A549 (cell line): ENCODE results near the gene MAL. TPM values are rescaled to one million over a fixed set of nuclear protein-coding genes. Genes with fewer than 3 reads are reported as not detected.

Experiments used
- ATAC-seq, 2 experiments: fragments of 200-7000 bp in 1 of 2; fragments of >200 bp in 1 of 2; cut with Nextera tagmentation in 1 of 2; cut with Tn5 transposase in 1 of 2; 3 replicates each; pipeline versions ENCODE4 v1.8.0 to v1.9.1; 2018 to 2020; ENCODE audit warnings: mild to moderate bottlenecking in 1 of 2, moderate library complexity in 1 of 2
- CTCF ChIA-PET: fragments of 300-600 bp; sonication (Branson Sonifier 250); formaldehyde crosslinking; extraction: SDS; loops from one replicate; lab custom pipeline; 2021; ENCODE audit warnings: antibody characterized with exemption, inconsistent platforms; lab: Yijun Ruan, JAX
- POLR2A ChIA-PET: fragments of 350-600 bp; formaldehyde crosslinking; extraction: SDS; loops from one replicate; lab custom pipeline; 2021; ENCODE audit warnings: antibody characterized with exemption, inconsistent platforms; lab: Yijun Ruan, JAX
- DNase-seq, 2 experiments: peaks; one replicate each; pipeline versions ENCODE4 v3.0.0 to v3.0.0-alpha.2; 2011 to 2016; ENCODE audit warnings: low read depth in 1 of 2, low spot score in 1 of 2
- FAIRE-seq: peaks from 2 replicates; lab custom pipeline; 2011; peaks lifted over from hg19 to GRCh38; lab: Jason Lieb, UNC
- H3K27ac ChIP-seq, 2 experiments: fragments of >200 bp; sonication (Bioruptor Twin); formaldehyde crosslinking; 3 replicates each; pipeline ENCODE4 v1.5.1; 2016 to 2017
- H3K4me1 ChIP-seq: fragments of >200 bp; sonication (Bioruptor Twin); formaldehyde crosslinking; 3 replicates; pipeline ENCODE4 v1.6.1; 2016
- H3K4me2 ChIP-seq: fragments of >200 bp; sonication (Bioruptor Twin); formaldehyde crosslinking; 3 replicates; pipeline ENCODE4 v1.6.1; 2016
- H3K4me3 ChIP-seq: fragments of >200 bp; sonication (Bioruptor Twin); formaldehyde crosslinking; 3 replicates; pipeline ENCODE4 v1.5.1; 2016
- H3K9me3 ChIP-seq: fragments of >200 bp; sonication (Bioruptor Twin); formaldehyde crosslinking; 3 replicates; pipeline ENCODE4 v1.6.1; 2016
- BCL3 ChIP-seq: fragments of >200 bp; sonication (Bioruptor Twin); formaldehyde crosslinking; IDR thresholded peaks from 3 replicates; pipeline ENCODE4 v1.6.1; 2016
- BHLHE40 ChIP-seq: IDR thresholded peaks from 2 replicates; pipeline ENCODE4 v1.6.1; 2012; ENCODE audit warnings: low read depth, low read length, inconsistent platforms
- ELK1 ChIP-seq: fragments of 150-350 bp; IDR thresholded peaks from 2 replicates; pipeline ENCODE4 v1.6.1; 2014; ENCODE audit warnings: low read depth, mild to moderate bottlenecking, low read length
- EP300 ChIP-seq, 2 experiments: fragments of >200 bp; sonication (Bioruptor Twin); formaldehyde crosslinking; IDR thresholded peaks; 2 replicates in 1 of 2; 3 replicates in 1 of 2; pipeline ENCODE4 v1.6.1; 2016 to 2017
- FOSL2 ChIP-seq, 2 experiments: fragments of 450-650 bp in 1 of 2; fragments of >200 bp in 1 of 2; sonication (Bioruptor Twin) in 1 of 2; formaldehyde crosslinking; IDR thresholded peaks; 2 replicates each; pipeline versions ENCODE4 v1.5.0 to v1.6.1; 2016 to 2020; ENCODE audit warnings: mild to moderate bottlenecking in 1 of 2, moderate library complexity in 1 of 2
- GATA3 ChIP-seq: IDR thresholded peaks from 2 replicates; pipeline ENCODE4 v1.6.1; 2012; ENCODE audit warnings: borderline replicate concordance
- HDAC2 ChIP-seq: fragments of 200-600 bp; sonication (generic); IDR thresholded peaks from 2 replicates; pipeline ENCODE4 v1.6.1; 2016
- HEYL ChIP-seq: fragments of 250-450 bp; sonication (Bioruptor Pico); IDR thresholded peaks from 2 replicates; pipeline ENCODE4 v1.8.0; 2021; ENCODE audit warnings: mild to moderate bottlenecking, moderate library complexity
- HMGXB4 ChIP-seq: fragments of 250-450 bp; sonication (Bioruptor Pico); IDR thresholded peaks from 2 replicates; pipeline ENCODE4 v1.5.0; 2021; ENCODE audit warnings: mild to moderate bottlenecking, moderate library complexity, borderline replicate concordance
- HOXB13 ChIP-seq: fragments of 250-450 bp; sonication (Bioruptor Pico); IDR thresholded peaks from 2 replicates; pipeline ENCODE4 v1.5.0; 2020; ENCODE audit warnings: low read depth, mild to moderate bottlenecking, moderate library complexity
- JUN ChIP-seq, 2 experiments: fragments of >200 bp; sonication (Bioruptor Twin); formaldehyde crosslinking; IDR thresholded peaks; 2 replicates in 1 of 2; 3 replicates in 1 of 2; pipeline ENCODE4 v1.6.1; 2016 to 2017
- JUNB ChIP-seq: fragments of >200 bp; sonication (Bioruptor Twin); formaldehyde crosslinking; IDR thresholded peaks from 2 replicates; pipeline ENCODE4 v1.6.1; 2016
- MAFK ChIP-seq: fragments of 450-650 bp; IDR thresholded peaks from 2 replicates; pipeline ENCODE4 v1.6.1; 2014; ENCODE audit not compliant: partially characterized antibody
- MAX ChIP-seq: IDR thresholded peaks from 2 replicates; pipeline ENCODE4 v1.6.1; 2012
- MAZ ChIP-seq: fragments of 150-350 bp; IDR thresholded peaks from 2 replicates; pipeline ENCODE4 v1.6.1; 2014; ENCODE audit warnings: antibody characterized with exemption, low read depth, low read length, borderline replicate concordance
- NPAS2 ChIP-seq: fragments of 250-450 bp; sonication (Bioruptor Pico); IDR thresholded peaks from 2 replicates; pipeline ENCODE4 v1.8.0; 2022; ENCODE audit warnings: mild to moderate bottlenecking, moderate library complexity, borderline replicate concordance
- NR3C1 ChIP-seq: fragments of >200 bp; sonication (Bioruptor Twin); formaldehyde crosslinking; IDR thresholded peaks from 3 replicates; pipeline ENCODE4 v1.6.1; 2017
- POLR2AphosphoS2 ChIP-seq: conservative IDR thresholded peaks from 2 replicates; pipeline ENCODE4 v1.6.1; 2012; ENCODE audit warnings: low read length, improper control_type of control experiment, inconsistent platforms
- RAD21 ChIP-seq, 2 experiments: fragments of >200 bp in 1 of 2; sonication (Bioruptor Twin) in 1 of 2; formaldehyde crosslinking in 1 of 2; IDR thresholded peaks in 1 of 2; conservative IDR thresholded peaks in 1 of 2; 2 replicates in 1 of 2; 3 replicates in 1 of 2; pipeline ENCODE4 v1.6.1; 2012 to 2018; ENCODE audit warnings: inconsistent platforms in 1 of 2
- RNF2 ChIP-seq: fragments of 200-600 bp; sonication (generic); IDR thresholded peaks from 2 replicates; pipeline ENCODE4 v1.6.1; 2016; ENCODE audit warnings: low read depth, mild to moderate bottlenecking, antibody characterized with exemption, moderate library complexity, borderline replicate concordance
- SREBF2 ChIP-seq: fragments of 450-650 bp; IDR thresholded peaks from 2 replicates; pipeline ENCODE4 v1.6.1; 2014; ENCODE audit warnings: mild to moderate bottlenecking, moderate library complexity
- USF2 ChIP-seq: fragments of 450-650 bp; IDR thresholded peaks from 2 replicates; pipeline ENCODE4 v1.6.1; 2014; ENCODE audit warnings: antibody characterized with exemption
- ZFP36 ChIP-seq: fragments of 450-650 bp; IDR thresholded peaks from 2 replicates; pipeline ENCODE4 v1.6.1; 2014; ENCODE audit warnings: borderline replicate concordance; ENCODE audit not compliant: partially characterized antibody
- ZNF302 ChIP-seq: fragments of 250-450 bp; sonication (Bioruptor Pico); IDR thresholded peaks from 2 replicates; pipeline ENCODE4 v1.9.0; 2021; ENCODE audit warnings: inconsistent platforms, mild to moderate bottlenecking, moderate library complexity
- WGBS: methylation state at CpG from one replicate; pipeline ENCODE4 v1.1.6; 2017; ENCODE audit errors: missing lambda C conversion rate; 5-methylcytosine and 5-hydroxymethylcytosine counted together
- polyA plus RNA-seq, 4 experiments: library from polyadenylated mRNA; depleted of rRNA in 3 of 4; stranded (reverse); fragments of >200 nt; fragmentation: RNase III in 1 of 4; extraction: RNeasy Plus Mini Kit Qiagen cat#74134 plus additional on column Dnase treatment in 1 of 4; gene quantifications; 2 replicates in 3 of 4; 3 replicates in 1 of 4; pipeline ENCODE4 v1.2.3, GENCODE V29; 2011 to 2017
- TF ChIP-seq, protein P1 (sequence below): fragments of 250-450 bp; sonication (Bioruptor Pico); IDR thresholded peaks from 2 replicates; pipeline ENCODE4 v1.5.0; 2020; ENCODE audit warnings: low read depth, mild to moderate bottlenecking, moderate library complexity
- TF ChIP-seq, protein P2 (sequence below): fragments of >200 bp; sonication (Bioruptor Twin); formaldehyde crosslinking; IDR thresholded peaks from 2 replicates; pipeline ENCODE4 v1.6.1; 2016
- TF ChIP-seq, protein P3 (sequence below): IDR thresholded peaks from 2 replicates; pipeline ENCODE4 v1.6.1; 2012; ENCODE audit warnings: low read depth, borderline replicate concordance

MAL gene
- polyA plus RNA-seq, 2 of the 4 experiments (the other 2 are of a cell fraction): not detected

DNA sequence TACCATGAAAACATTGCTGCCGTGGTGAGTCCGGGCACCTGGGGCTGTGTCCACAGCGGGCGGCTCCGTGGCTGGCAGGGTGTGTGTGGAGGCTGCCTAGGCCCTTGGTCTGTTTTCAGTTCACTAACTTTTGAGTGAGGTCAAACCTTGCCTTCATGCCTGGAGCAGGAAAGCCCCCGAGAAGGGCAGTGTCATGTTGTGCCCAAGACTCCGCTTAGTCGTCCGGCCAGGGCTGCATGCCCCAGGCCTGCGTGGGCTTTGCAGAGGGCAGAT lies 24.1 kb downstream of the MAL start:
- Histone ChIP-seq H3K4me2 (no peak overlapping the region), H3K27ac (no peak overlapping the region), H3K9me3 (no peaks in the 10 kb centered on the region; the same call in 2 of the 3 replicates), H3K4me1 (no peaks in the 10 kb centered on the region), H3K4me3 (no peak overlapping the region)
- 71% methylated on average over 9 of the region's 10 CpGs for WGBS
- no peak for FAIRE-seq
- ChIA-PET CTCF (interaction anchor here (0.8 to 1.5 kb wide), 4 partner anchors 29 to 93 kb away, joined by 3 to 4 read pairs (median 4); no protein-coding TSS in a partner anchor), POLR2A (no interaction called here)
- DNase-seq: no peak
- no peak for TF ChIP-seq ZFP36
- TF ChIP-seq, protein P1, sequence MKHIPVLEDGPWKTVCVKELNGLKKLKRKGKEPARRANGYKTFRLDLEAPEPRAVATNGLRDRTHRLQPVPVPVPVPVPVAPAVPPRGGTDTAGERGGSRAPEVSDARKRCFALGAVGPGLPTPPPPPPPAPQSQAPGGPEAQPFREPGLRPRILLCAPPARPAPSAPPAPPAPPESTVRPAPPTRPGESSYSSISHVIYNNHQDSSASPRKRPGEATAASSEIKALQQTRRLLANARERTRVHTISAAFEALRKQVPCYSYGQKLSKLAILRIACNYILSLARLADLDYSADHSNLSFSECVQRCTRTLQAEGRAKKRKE (CRISPR knock-in tag): no peak
- no peak for TF ChIP-seq NPAS2 (CRISPR knock-in tag)
- no peak for TF ChIP-seq ELK1
- no peak for TF ChIP-seq MAFK
- no peak for TF ChIP-seq MAX
- no peak for TF ChIP-seq BCL3
- no peak for TF ChIP-seq HDAC2
- no peak for TF ChIP-seq JUN (IDR thresholded peaks at IDR 0.05)
- no peak for TF ChIP-seq POLR2AphosphoS2
- TF ChIP-seq RNF2: no peak
- TF ChIP-seq HEYL (CRISPR knock-in tag): no peak
- TF ChIP-seq USF2: no peak
- no peak for TF ChIP-seq FOSL2 (IDR thresholded peaks at IDR 0.05)
- TF ChIP-seq FOSL2 (CRISPR knock-in tag; IDR thresholded peaks at IDR 0.05): no peak
- no peak for TF ChIP-seq HMGXB4 (CRISPR knock-in tag)
- TF ChIP-seq EP300 (IDR thresholded peaks at IDR 0.05): no peak
- no peak for TF ChIP-seq ZNF302 (CRISPR knock-in tag)
- ATAC-seq: no peak

DNA sequence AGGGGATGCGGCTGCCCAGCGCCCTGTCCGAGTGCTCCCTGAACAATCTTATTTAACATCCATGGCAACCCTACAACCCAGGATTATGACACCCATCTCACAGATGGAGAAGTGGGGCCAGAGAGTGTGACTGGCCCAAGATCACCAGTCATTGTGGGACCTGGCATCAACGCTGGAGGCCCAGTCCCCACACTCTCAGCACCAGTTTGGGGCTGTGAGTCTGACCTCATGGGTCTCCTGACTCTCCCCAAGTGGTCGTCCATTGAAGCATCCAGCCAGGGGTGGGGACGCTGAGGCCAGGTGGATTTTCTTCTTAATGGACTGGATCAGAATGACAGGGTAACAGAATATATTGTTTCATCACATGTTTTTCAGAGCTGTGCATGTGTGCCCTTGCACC lies 24.5 kb downstream of the MAL start:
- Histone ChIP-seq H3K27ac (no peak overlapping the region), H3K9me3 (no peaks in the 10 kb centered on the region; the same call in 2 of the 3 replicates), H3K4me3 (no peak overlapping the region), H3K4me1 (no peaks in the 10 kb centered on the region), H3K4me2 (no peak overlapping the region)
- ChIA-PET CTCF (interaction anchor here (1.2 to 5.8 kb wide), 3 partner anchors 13 to 63 kb away, joined by 3 to 24 read pairs (median 3); no protein-coding TSS in a partner anchor), POLR2A (no interaction called here)
- TF ChIP-seq HEYL (CRISPR knock-in tag): no peak
- no peak for TF ChIP-seq FOSL2 (IDR thresholded peaks at IDR 0.05)
- TF ChIP-seq FOSL2 (CRISPR knock-in tag; IDR thresholded peaks at IDR 0.05): no peak
- no peak for TF ChIP-seq ZFP36
- no peak for TF ChIP-seq HOXB13
- no peak for TF ChIP-seq BHLHE40
- TF ChIP-seq JUNB: no peak
- no peak for TF ChIP-seq GATA3
- no peak for TF ChIP-seq MAX
- TF ChIP-seq, protein P2, sequence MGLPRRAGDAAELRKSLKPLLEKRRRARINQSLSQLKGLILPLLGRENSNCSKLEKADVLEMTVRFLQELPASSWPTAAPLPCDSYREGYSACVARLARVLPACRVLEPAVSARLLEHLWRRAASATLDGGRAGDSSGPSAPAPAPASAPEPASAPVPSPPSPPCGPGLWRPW: no peak
- no peak for TF ChIP-seq RAD21 (conservative IDR thresholded peaks at IDR 0.05 in 1 of 2, IDR thresholded peaks at IDR 0.05 in 1 of 2)
- no peak for TF ChIP-seq NR3C1
- no peak for TF ChIP-seq SREBF2
- no peak for TF ChIP-seq HMGXB4 (CRISPR knock-in tag)
- TF ChIP-seq, protein P3, sequence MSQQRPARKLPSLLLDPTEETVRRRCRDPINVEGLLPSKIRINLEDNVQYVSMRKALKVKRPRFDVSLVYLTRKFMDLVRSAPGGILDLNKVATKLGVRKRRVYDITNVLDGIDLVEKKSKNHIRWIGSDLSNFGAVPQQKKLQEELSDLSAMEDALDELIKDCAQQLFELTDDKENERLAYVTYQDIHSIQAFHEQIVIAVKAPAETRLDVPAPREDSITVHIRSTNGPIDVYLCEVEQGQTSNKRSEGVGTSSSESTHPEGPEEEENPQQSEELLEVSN: no peak
- no peak for TF ChIP-seq MAZ
- 38% methylated on average over 6 of the region's 6 CpGs for whole genome bisulfite sequencing
- DNase-seq: no peak
- no peak for FAIRE-seq
- ATAC-seq: no peak
